Mesendoderm (in vitro differentiated cells): ENCODE measurements around the gene TUBA8. TPM values are rescaled to one million over a fixed set of nuclear protein-coding genes. Genes with fewer than 3 reads are reported as not detected.

Experiments used
- small RNA-seq: library from polyadenylated mRNA; stranded (forward); fragments of <200 nt; extraction: miRNeasy Mini kit (QIAGEN cat#:217004); gene quantifications from one replicate; pipeline ENCODE3, GENCODE V24; 2013; ENCODE audit not compliant: insufficient read depth

Gene TUBA8

Small RNAs within 50 kb of the gene (small RNA-seq; reads per million reads assigned to genes)
- not detected for gene AC016027.5
